Brain microvascular endothelial cell (primary cell): ENCODE data around the gene SLC38A9.

Experiments
- DNase-seq: peaks from one replicate; pipeline ENCODE4 v3.0.0-alpha.2; 2020
- H3K27ac ChIP-seq: fragments of 250-450 bp; sonication (Bioruptor Pico); 2 replicates; pipeline ENCODE4 v1.5.1; 2020; ENCODE audit warnings: mild to moderate bottlenecking, moderate library complexity
- H3K27me3 ChIP-seq: fragments of 250-450 bp; sonication (Bioruptor Pico); replicated peaks from 2 replicates; pipeline ENCODE4 v1.5.1; 2020; ENCODE audit warnings: mild to moderate bottlenecking
- H3K36me3 ChIP-seq: fragments of 250-450 bp; sonication (Bioruptor Pico); replicated peaks from 2 replicates; pipeline ENCODE4 v1.5.1; 2020; ENCODE audit warnings: mild to moderate bottlenecking
- H3K4me3 ChIP-seq: 2 replicates; pipeline ENCODE4 v1.5.1; 2011; ENCODE audit warnings: low read depth, mild to moderate bottlenecking, control low read depth, low read length, moderate library complexity
- in situ Hi-C: cut with HindIII; loops from 2 replicates; pipeline ENCODE4 v1.10.0; 2017; ENCODE audit warnings: low sequenced_read_pairs, low pct_ligation_motif_present
- TF ChIP-seq, protein P1 (sequence below): IDR thresholded peaks from 2 replicates; pipeline ENCODE4 v1.5.1; 2011; ENCODE audit warnings: low read depth, mild to moderate bottlenecking, moderate library complexity, low read length, control low read depth, inconsistent platforms; ENCODE audit errors: missing control alignments

SLC38A9 gene

DNA sequence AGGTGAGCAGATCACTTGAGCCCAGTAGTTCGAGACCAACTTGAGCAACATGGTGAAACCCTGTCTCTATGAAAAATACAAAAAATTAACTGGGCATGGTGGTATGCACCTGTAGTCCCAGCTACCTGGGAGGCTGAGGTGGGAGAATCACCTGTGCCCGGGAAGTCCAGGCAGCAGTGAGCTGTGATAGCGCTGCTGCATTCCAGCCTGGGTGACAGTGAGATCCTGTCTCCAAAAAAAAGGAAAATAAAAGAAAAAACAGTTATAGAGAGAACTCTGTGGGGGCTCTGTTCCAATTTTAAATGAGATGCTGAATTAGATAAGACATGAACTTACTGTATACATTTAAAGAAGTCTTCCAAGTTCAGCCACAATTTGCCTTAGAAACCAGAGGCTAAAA, 44.2 kb downstream of the SLC38A9 start:
- H3K36me3 ChIP-seq: no peaks in the 10 kb centered on the region
- H3K27ac ChIP-seq: peak overlapping the region; percentile 73
- DNase-seq: no peak
- H3K4me3 ChIP-seq: no peak overlapping the region
- in situ Hi-C loops: no loop called here
- TF ChIP-seq, protein P1, sequence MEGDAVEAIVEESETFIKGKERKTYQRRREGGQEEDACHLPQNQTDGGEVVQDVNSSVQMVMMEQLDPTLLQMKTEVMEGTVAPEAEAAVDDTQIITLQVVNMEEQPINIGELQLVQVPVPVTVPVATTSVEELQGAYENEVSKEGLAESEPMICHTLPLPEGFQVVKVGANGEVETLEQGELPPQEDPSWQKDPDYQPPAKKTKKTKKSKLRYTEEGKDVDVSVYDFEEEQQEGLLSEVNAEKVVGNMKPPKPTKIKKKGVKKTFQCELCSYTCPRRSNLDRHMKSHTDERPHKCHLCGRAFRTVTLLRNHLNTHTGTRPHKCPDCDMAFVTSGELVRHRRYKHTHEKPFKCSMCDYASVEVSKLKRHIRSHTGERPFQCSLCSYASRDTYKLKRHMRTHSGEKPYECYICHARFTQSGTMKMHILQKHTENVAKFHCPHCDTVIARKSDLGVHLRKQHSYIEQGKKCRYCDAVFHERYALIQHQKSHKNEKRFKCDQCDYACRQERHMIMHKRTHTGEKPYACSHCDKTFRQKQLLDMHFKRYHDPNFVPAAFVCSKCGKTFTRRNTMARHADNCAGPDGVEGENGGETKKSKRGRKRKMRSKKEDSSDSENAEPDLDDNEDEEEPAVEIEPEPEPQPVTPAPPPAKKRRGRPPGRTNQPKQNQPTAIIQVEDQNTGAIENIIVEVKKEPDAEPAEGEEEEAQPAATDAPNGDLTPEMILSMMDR: no peak
- H3K27me3 ChIP-seq: no peaks in the 10 kb centered on the region

DNA sequence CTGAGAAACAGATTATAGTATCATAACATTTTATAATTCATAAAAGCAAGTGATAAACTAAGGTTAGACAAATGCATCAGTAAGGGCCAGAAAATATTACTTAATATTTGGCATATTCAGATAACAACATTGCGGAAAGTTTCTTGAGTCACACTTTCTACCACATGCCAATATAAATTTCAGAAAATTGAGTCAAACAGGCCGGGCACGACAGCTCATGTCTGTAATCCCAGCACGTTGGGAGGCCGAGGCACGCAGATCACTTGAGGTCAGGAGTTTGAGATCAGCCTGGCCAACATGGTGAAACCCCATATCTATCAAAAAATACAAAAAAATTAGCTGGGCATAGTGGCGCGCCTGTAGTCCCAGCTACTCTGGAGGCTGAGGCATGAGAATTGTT, 47.1 kb downstream of the SLC38A9 start:
- H3K27me3 ChIP-seq: no peaks in the 10 kb centered on the region
- no peaks in the 10 kb centered on the region for H3K36me3 ChIP-seq
- TF ChIP-seq, protein P1: no peak
- in situ Hi-C loops: no loop called here
- H3K4me3 ChIP-seq: no peak overlapping the region
- peak; percentile 43 for DNase-seq
- H3K27ac ChIP-seq: peak overlapping the region; percentile 32

DNA sequence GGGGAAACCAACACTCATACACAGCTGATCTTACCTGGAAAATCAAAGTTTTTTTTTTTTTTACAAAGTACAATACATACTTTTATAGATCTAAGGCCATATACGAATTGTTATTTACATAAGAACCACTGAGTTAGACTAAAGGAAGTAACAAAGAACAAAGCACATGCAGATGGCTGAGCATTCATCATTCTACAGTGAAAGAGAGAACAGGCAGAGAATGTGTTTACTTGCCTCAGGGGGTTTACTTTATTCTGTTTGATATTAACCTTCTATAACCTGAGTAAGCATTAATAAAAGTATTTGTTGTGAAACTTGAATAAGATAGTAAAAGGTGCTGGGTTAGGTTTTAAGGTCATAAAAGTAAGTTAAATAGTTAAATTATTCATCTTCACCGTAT, 54.7 kb downstream of the SLC38A9 start:
- in situ Hi-C loops: no loop called here
- no peaks in the 10 kb centered on the region for H3K27me3 ChIP-seq
- TF ChIP-seq, protein P1: no peak
- no peak overlapping the region for H3K27ac ChIP-seq
- H3K36me3 ChIP-seq: no peaks in the 10 kb centered on the region
- no peak overlapping the region for H3K4me3 ChIP-seq
- DNase-seq: no peak

DNA sequence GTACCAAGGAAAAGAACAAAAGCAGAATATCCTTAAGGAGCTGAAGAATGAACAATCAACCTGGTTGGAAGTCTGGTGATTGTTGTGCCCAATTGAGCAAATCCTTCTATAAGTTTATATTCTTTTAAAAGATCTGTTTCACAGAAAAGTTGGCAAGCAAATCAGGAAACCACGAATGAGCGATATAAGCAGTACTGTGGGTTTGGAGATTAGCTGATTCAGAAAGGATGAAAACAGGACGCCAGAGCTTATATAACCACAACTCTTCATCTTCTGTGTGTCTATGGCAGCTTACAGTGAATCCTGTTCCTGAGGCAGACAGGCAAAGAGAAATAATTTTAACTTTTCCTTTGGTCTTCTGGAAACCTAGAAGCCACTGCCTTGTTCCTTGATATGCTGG, 61.7 kb downstream of the SLC38A9 start:
- no peaks in the 10 kb centered on the region for H3K36me3 ChIP-seq
- DNase-seq: no peak
- in situ Hi-C loops: no loop called here

DNA sequence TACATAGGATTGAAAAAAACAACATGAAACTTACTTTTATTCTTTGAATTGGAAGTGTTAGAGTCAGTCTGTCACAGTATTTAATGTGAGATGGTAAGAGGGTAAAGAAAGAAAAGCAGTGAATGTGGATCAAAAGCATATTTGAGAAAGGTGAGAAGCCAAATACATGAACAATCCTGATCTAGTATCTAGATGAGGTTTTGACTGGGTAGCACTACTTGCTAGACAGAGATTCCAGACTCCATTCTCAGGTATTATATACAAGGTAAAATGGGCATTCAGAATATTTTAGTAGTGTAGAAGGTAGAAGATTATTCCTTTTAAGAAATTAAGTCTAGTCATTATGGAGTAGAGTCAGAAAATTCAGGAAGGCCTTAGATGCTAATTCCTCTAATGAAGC, 62.2 kb downstream of the SLC38A9 start:
- no peak for DNase-seq
- Histone ChIP-seq H3K36me3 (no peaks in the 10 kb centered on the region), H3K27ac (no peak overlapping the region), H3K4me3 (no peak overlapping the region), H3K27me3 (no peaks in the 10 kb centered on the region)
- TF ChIP-seq, protein P1: no peak
- in situ Hi-C loops: no loop called here

More for the DNA sequence above, 61.7 kb downstream of the SLC38A9 start:
- Histone ChIP-seq H3K27ac (no peak overlapping the region), H3K4me3 (no peak overlapping the region), H3K27me3 (no peaks in the 10 kb centered on the region)
- TF ChIP-seq, protein P1: no peak

DNA sequence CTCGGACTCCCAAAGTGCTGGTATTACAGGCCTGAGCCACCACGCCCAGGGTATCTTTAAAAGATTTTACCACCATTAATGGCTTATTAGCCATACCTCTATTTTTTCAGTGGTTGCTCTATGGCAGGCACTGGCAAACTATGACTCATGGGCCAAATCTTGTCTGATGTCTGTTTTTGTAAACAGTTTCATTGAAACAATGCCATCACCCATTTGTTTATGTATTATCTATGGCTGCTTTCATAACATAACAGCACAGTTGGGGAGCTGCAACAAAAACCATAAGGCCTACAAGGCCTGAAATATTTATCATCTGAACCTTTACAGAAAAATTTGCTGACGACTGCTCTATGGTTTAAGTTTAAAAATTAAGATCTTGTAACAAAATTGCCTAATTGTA, 66.8 kb downstream of the SLC38A9 start:
- TF ChIP-seq, protein P1: no peak
- H3K27me3 ChIP-seq: no peaks in the 10 kb centered on the region
- no peak for DNase-seq
- no peak overlapping the region for H3K4me3 ChIP-seq
- in situ Hi-C loops: no loop called here
- H3K36me3 ChIP-seq: no peaks in the 10 kb centered on the region
- H3K27ac ChIP-seq: no peak overlapping the region
